B cell (primary cell): ENCODE measurements around the gene XPNPEP3. TPM values are rescaled to one million over a fixed set of nuclear protein-coding genes. Genes with fewer than 3 reads are reported as not detected.
A peak's percentile ranks its signal among the peaks of the same experiment; 100 is the strongest.

Experiments
- ATAC-seq: fragments of 200-7000 bp; cut with Tn5 transposase; one replicate; pipeline ENCODE4 v1.10.0; 2021; ENCODE audit warnings: low read depth, mild to moderate bottlenecking, moderate number of reproducible peaks, moderate library complexity
- CTCF ChIA-PET: fragments of 350-600 bp; sonication (Branson Sonifier 250); formaldehyde crosslinking; loops from one replicate; lab custom pipeline; 2021; ENCODE audit warnings: antibody characterized with exemption, inconsistent platforms; lab: Charles Lee
- POLR2A ChIA-PET: fragments of 350-600 bp; sonication (Branson Sonifier 250); formaldehyde crosslinking; loops from one replicate; lab custom pipeline; 2021; ENCODE audit warnings: antibody characterized with exemption; lab: Charles Lee
- DNase-seq: peaks from one replicate; pipeline ENCODE4 v3.0.0; 2013
- H2AFZ ChIP-seq: 2 replicates; pipeline ENCODE4 v1.6.1; 2012; ENCODE audit warnings: mild to moderate bottlenecking, low read depth, low read length; ENCODE audit not compliant: insufficient read depth, poor library complexity, severe bottlenecking
- H3K27ac ChIP-seq, 2 donors: 1 replicate in 1 of 2; 2 replicates in 1 of 2; pipeline ENCODE4 v1.5.1; 2012 to 2013; ENCODE audit warnings: low read length in 2 of 2, mild to moderate bottlenecking in 2 of 2, moderate library complexity in 1 of 2
- H3K27me3 ChIP-seq, 4 experiments: fragments of 200-600 bp in 1 of 4; sonication (generic) in 1 of 4; replicated peaks in 1 of 4; 1 replicate in 2 of 4; 2 replicates in 2 of 4; pipeline versions ENCODE4 v1.6.1 to v1.7.0; 2013 to 2016; ENCODE audit warnings: low read length in 3 of 4, mild to moderate bottlenecking in 2 of 4, mixed read lengths in 1 of 4, moderate library complexity in 1 of 4; ENCODE audit not compliant: insufficient read depth in 4 of 4, control insufficient read depth in 3 of 4; ENCODE audit errors: control extremely low read depth in 1 of 4
- H3K36me3 ChIP-seq, 2 experiments: replicated peaks in 1 of 2; 1 replicate in 1 of 2; 2 replicates in 1 of 2; pipeline versions ENCODE4 v1.6.1 to v1.7.1; 2013; ENCODE audit warnings: low read length in 1 of 2; ENCODE audit not compliant: insufficient read depth in 2 of 2, control insufficient read depth in 1 of 2; ENCODE audit errors: control extremely low read depth in 1 of 2, extremely low read depth in 1 of 2
- H3K4me1 ChIP-seq, 2 donors: fragments of 200-600 bp in 1 of 2; sonication (generic) in 1 of 2; 1 replicate in 1 of 2; 2 replicates in 1 of 2; pipeline versions ENCODE4 v1.5.1 to v1.6.1; 2013 to 2017; ENCODE audit warnings: low read length in 2 of 2; ENCODE audit not compliant: control insufficient read depth in 2 of 2, insufficient read depth in 2 of 2
- H3K4me2 ChIP-seq: replicated peaks from 2 replicates; pipeline ENCODE3; 2012; ENCODE audit warnings: mild to moderate bottlenecking, low read depth, low read length; ENCODE audit not compliant: poor library complexity, severe bottlenecking
- H3K4me3 ChIP-seq, 5 experiments: fragments of 200-600 bp in 1 of 5; sonication (generic) in 1 of 5; 1 replicate in 3 of 5; 2 replicates in 2 of 5; pipeline versions ENCODE4 v1.5.1 to v1.7.0; 2011 to 2016; ENCODE audit warnings: low read length in 4 of 5, mild to moderate bottlenecking in 4 of 5, low read depth in 2 of 5, control low read depth in 1 of 5, moderate library complexity in 1 of 5; ENCODE audit not compliant: insufficient read depth in 1 of 5; ENCODE audit errors: control extremely low read depth in 1 of 5, extremely low read depth in 1 of 5
- H3K79me2 ChIP-seq: fragments of 200-600 bp; sonication (generic); one replicate; pipeline ENCODE4 v1.6.0; 2016; ENCODE audit warnings: low read length; ENCODE audit not compliant: control insufficient read depth, insufficient read depth
- H3K9ac ChIP-seq: fragments of 200-600 bp; sonication (generic); 2 replicates; pipeline ENCODE4 v1.6.1; 2017; ENCODE audit warnings: mild to moderate bottlenecking, low read length, moderate library complexity
- H3K9me3 ChIP-seq, 3 donors: one replicate each; pipeline versions ENCODE4 v1.6.1 to v1.7.1; 2013; ENCODE audit warnings: low read length in 2 of 3; ENCODE audit not compliant: control insufficient read depth in 2 of 3, insufficient read depth in 1 of 3; ENCODE audit errors: control extremely low read depth in 1 of 3
- H4K20me1 ChIP-seq: 2 replicates; pipeline ENCODE4 v1.6.0; 2012; ENCODE audit warnings: mild to moderate bottlenecking, low read length; ENCODE audit not compliant: insufficient read depth, control insufficient read depth, poor library complexity, severe bottlenecking
- H3K27ac Mint-ChIP-seq: one replicate; pipeline ENCODE4 v1.8.0; 2021; ENCODE audit warnings: mixed read lengths
- H3K27me3 Mint-ChIP-seq: one replicate; pipeline ENCODE4 v1.8.0; 2021; ENCODE audit warnings: mixed read lengths
- H3K4me1 Mint-ChIP-seq: one replicate; pipeline ENCODE4 v1.8.0; 2021; ENCODE audit warnings: mixed read lengths
- H3K4me3 Mint-ChIP-seq: one replicate; pipeline ENCODE4 v1.8.0; 2021; ENCODE audit warnings: mixed read lengths
- H3K9me3 Mint-ChIP-seq: one replicate; pipeline ENCODE4 v1.8.0; 2022; ENCODE audit warnings: mixed read lengths; ENCODE audit not compliant: insufficient read depth
- CTCF ChIP-seq: fragments of 200-600 bp; IDR thresholded peaks from one replicate; pipeline ENCODE4 v1.8.0; 2022; ENCODE audit warnings: antibody characterized with exemption, mild to moderate bottlenecking
- EZH2 ChIP-seq: IDR thresholded peaks from 2 replicates; pipeline ENCODE4 v1.6.1; 2012; ENCODE audit warnings: borderline replicate concordance, low read depth, mild to moderate bottlenecking, moderate library complexity, low read length; ENCODE audit not compliant: insufficient read depth, poor library complexity, severe bottlenecking
- WGBS: methylation state at CpG from one replicate; pipeline ENCODE4 v1.1.5; 2013; ENCODE audit warnings: missing lambda C conversion rate; ENCODE audit not compliant: insufficient coverage; 5-methylcytosine and 5-hydroxymethylcytosine counted together
- intact Hi-C: fragments of 100-400 bp; cut with micrococcal nuclease; formaldehyde crosslinking; loops from one replicate; pipeline ENCODE4 v1.10.0; 2022
- polyA plus RNA-seq: library from polyadenylated mRNA; depleted of rRNA; stranded (reverse); fragments of >200 nt; gene quantifications from 2 replicates; pipeline ENCODE4 v1.2.3, GENCODE V29; 2012
- total RNA-seq, 2 donors: library from RNA; stranded (reverse); fragments of 120-200 nt in 1 of 2; gene quantifications; 1 replicate in 1 of 2; 2 replicates in 1 of 2; pipeline versions ENCODE4 v1.2.3 to v1.2.4, GENCODE V29; 2013 to 2022

The XPNPEP3 gene
- total and polyA plus RNA-seq, 2 donors (not counting 1 experiment from before 2014, with no cell fraction given), result 7.9 to 18.9 TPM

GRCh38 chr22:40817737-40818136, 39.2 kb upstream of the XPNPEP3 start:
- peak overlapping the region; percentile 47 for H3K27ac Mint-ChIP-seq
- peak overlapping the region; percentile 100 for H2AFZ ChIP-seq
- peaks cover 31% of the 10 kb centered on the region for H3K4me1 Mint-ChIP-seq
- intact Hi-C loops, result loop anchor here (2.0 to 5.0 kb wide), 4 partner anchors 55 to 641 kb away; partner anchors contain the start of genes ADSL, EP300 and TNRC6B
- H3K27me3 ChIP-seq, result no peaks in the 10 kb centered on the region
- peaks cover 10% of the 10 kb centered on the region for H4K20me1 ChIP-seq
- no peaks in the 10 kb centered on the region for H3K9me3 Mint-ChIP-seq
- TF ChIP-seq CTCF, result no peak
- no peak for TF ChIP-seq EZH2
- no peak for ATAC-seq
- peak overlapping the region; percentile 77 for H3K4me2 ChIP-seq
- peaks cover 0 to 9% of the 10 kb centered on the region in 2 experiments for H3K36me3 ChIP-seq
- peak overlapping the region; percentile 98 for H3K9ac ChIP-seq
- DNase-seq, result peak; percentile 26
- POLR2A ChIA-PET, result interaction anchor here (0.6 to 1.1 kb wide), 2 partner anchors 10 to 420 kb away, joined by 3 to 5 read pairs; no protein-coding TSS in a partner anchor
- H3K4me1 ChIP-seq, result peaks cover 22 to 27% of the 10 kb centered on the region in 2 donors
- CTCF ChIA-PET, result interaction anchor here (1.6 to 2.9 kb wide), 2 partner anchors 81 to 134 kb away, joined by 7 to 14 read pairs; no protein-coding TSS in a partner anchor
- H3K79me2 ChIP-seq, result peaks cover 60% of the 10 kb centered on the region
- no peaks in the 10 kb centered on the region for H3K9me3 ChIP-seq
- peak overlapping the region; percentile 95 for H3K4me3 Mint-ChIP-seq
- H3K27me3 Mint-ChIP-seq, result no peaks in the 10 kb centered on the region
- 96% methylated on average over 4 of the region's 4 CpGs for WGBS
- H3K27ac ChIP-seq, result peak overlapping the region in 1 of 2 donors; percentile 38
- peak overlapping the region in 1 of 5 experiments; percentile 98 for H3K4me3 ChIP-seq

- H3K9me3 Mint-ChIP-seq, result no peaks in the 10 kb centered on the region
- TF ChIP-seq CTCF, result no peak
- TF ChIP-seq EZH2, result no peak
- intact Hi-C loops, result loop anchor here (2.0 to 5.0 kb wide), 4 partner anchors 56 to 641 kb away; partner anchors contain the start of genes ADSL, EP300 and TNRC6B
- ChIA-PET POLR2A (interaction anchor here (0.5 to 1.1 kb wide), 4 partner anchors 11 to 1430 kb away, joined by 3 to 4 read pairs (median 3); no protein-coding TSS in a partner anchor), CTCF (interaction anchor here (0.6 to 2.9 kb wide), 4 partner anchors 81 to 135 kb away, joined by 3 to 14 read pairs (median 6); no protein-coding TSS in a partner anchor)
- H3K4me1 ChIP-seq, result peaks cover 22 to 27% of the 10 kb centered on the region in 2 donors
- ATAC-seq, result no peak
- no peaks in the 10 kb centered on the region for H3K27me3 Mint-ChIP-seq
- WGBS, result 14% methylated on average over 12 of the region's 14 CpGs
- peak overlapping the region; percentile 100 for H2AFZ ChIP-seq
- peaks cover 56% of the 10 kb centered on the region for H3K79me2 ChIP-seq
- peak overlapping the region; percentile 59 to 75 for H3K27ac ChIP-seq
- no peaks in the 10 kb centered on the region for H3K27me3 ChIP-seq
- H3K27ac Mint-ChIP-seq, result peak overlapping the region; percentile 91
- peaks cover 31% of the 10 kb centered on the region for H3K4me1 Mint-ChIP-seq
- peak overlapping the region; percentile 74 to 100 (median 98) for H3K4me3 ChIP-seq
- H3K4me2 ChIP-seq, result peak overlapping the region; percentile 77
- H3K9me3 ChIP-seq, result no peaks in the 10 kb centered on the region
- peak overlapping the region; percentile 95 for H3K4me3 Mint-ChIP-seq
- peaks cover 0 to 10% of the 10 kb centered on the region in 2 experiments for H3K36me3 ChIP-seq
- H4K20me1 ChIP-seq, result peaks cover 10% of the 10 kb centered on the region
- no peak for DNase-seq
- peak overlapping the region; percentile 98 for H3K9ac ChIP-seq
Measured at GRCh38 chr22:40818192-40818746, 38.7 kb upstream of the XPNPEP3 start.
